PC-3 (cell line): ENCODE results near the gene ACVRL1. TPM values are rescaled to one million over a fixed set of nuclear protein-coding genes. Genes with fewer than 3 reads are reported as not detected.

ENCODE experiments used
- ATAC-seq: fragments of 200-7000 bp; cut with Tn5 transposase; 2 replicates; pipeline ENCODE4 v1.9.1; 2020; ENCODE audit warnings: mild to moderate bottlenecking, moderate library complexity
- BruUV-seq: library from RNA; stranded (reverse); fragments of 400-500 nt; replicated peaks from 2 replicates; lab custom pipeline; 2021; lab: Mats Ljungman, UMichigan
- CTCF ChIA-PET: fragments of 300-600 bp; sonication (Branson Sonifier 250); formaldehyde crosslinking; loops from one replicate; lab custom pipeline; 2022; ENCODE audit warnings: antibody characterized with exemption; lab: Charles Lee
- POLR2A ChIA-PET: fragments of 300-600 bp; sonication (Branson Sonifier 250); formaldehyde crosslinking; loops from one replicate; lab custom pipeline; 2022; ENCODE audit warnings: antibody characterized with exemption; ENCODE audit not compliant: unreplicated experiment; lab: Charles Lee
- DNase-seq: peaks from one replicate; pipeline ENCODE4 v3.0.0-alpha.2; 2015
- H2AFZ ChIP-seq: fragments of 300-600 bp; sonication (generic); 2 replicates; pipeline ENCODE4 v1.6.0; 2016; ENCODE audit warnings: antibody characterized with exemption, low read length
- H3F3A ChIP-seq: fragments of 300-600 bp; sonication (generic); one replicate; pipeline ENCODE4 v1.6.0; 2017; ENCODE audit warnings: antibody characterized with exemption, low read length, control low read depth, mild to moderate bottlenecking; ENCODE audit not compliant: unreplicated experiment
- H3K27ac ChIP-seq: fragments of 300-600 bp; sonication (generic); 2 replicates; pipeline ENCODE4 v1.5.1; 2016; ENCODE audit warnings: mild to moderate bottlenecking, low read length
- H3K27me3 ChIP-seq: fragments of 300-600 bp; sonication (generic); 2 replicates; pipeline ENCODE4 v1.6.1; 2016; ENCODE audit warnings: low read length, mixed read lengths
- H3K36me3 ChIP-seq: fragments of 300-600 bp; sonication (generic); 2 replicates; pipeline ENCODE4 v1.6.1; 2016; ENCODE audit warnings: low read depth, mixed run types, low read length, mixed read lengths
- H3K4me1 ChIP-seq: fragments of 300-600 bp; sonication (generic); 2 replicates; pipeline ENCODE4 v1.5.1; 2016; ENCODE audit warnings: low read length; ENCODE audit not compliant: insufficient read depth
- H3K4me2 ChIP-seq: fragments of 300-600 bp; sonication (generic); 2 replicates; pipeline ENCODE4 v1.6.0; 2016; ENCODE audit warnings: low read length
- H3K4me3 ChIP-seq: fragments of 300-600 bp; sonication (generic); 2 replicates; pipeline ENCODE4 v1.5.1; 2016; ENCODE audit warnings: mild to moderate bottlenecking, low read length, mixed read lengths
- H3K79me2 ChIP-seq: fragments of 300-600 bp; sonication (generic); 2 replicates; pipeline ENCODE4 v1.6.1; 2017; ENCODE audit warnings: low read length, mixed read lengths
- H3K9ac ChIP-seq: fragments of 300-600 bp; sonication (generic); 2 replicates; pipeline ENCODE4 v1.6.0; 2016; ENCODE audit warnings: mild to moderate bottlenecking, low read length
- H3K9me2 ChIP-seq: fragments of 300-600 bp; sonication (generic); replicated peaks from 2 replicates; pipeline ENCODE4 v1.6.1; 2016; ENCODE audit warnings: mixed run types, low read length, mixed read lengths
- H3K9me3 ChIP-seq: fragments of 300-600 bp; sonication (generic); 2 replicates; pipeline ENCODE4 v1.6.1; 2016; ENCODE audit warnings: low read length, mixed read lengths
- H4K20me1 ChIP-seq: fragments of 300-600 bp; sonication (generic); 2 replicates; pipeline ENCODE4 v1.6.1; 2016; ENCODE audit warnings: low read length, mixed read lengths
- CTCF ChIP-seq: fragments of 300-600 bp; sonication (generic); conservative IDR thresholded peaks from 2 replicates; pipeline ENCODE4 v1.5.1; 2017; ENCODE audit warnings: antibody characterized with exemption, low read depth, mild to moderate bottlenecking, low read length
- EZH2 ChIP-seq: fragments of 300-600 bp; sonication (generic); IDR thresholded peaks from one replicate; pipeline ENCODE4 v1.6.1; 2017; ENCODE audit warnings: antibody characterized with exemption, mild to moderate bottlenecking, low read length; ENCODE audit not compliant: unreplicated experiment
- EZH2phosphoT487 ChIP-seq: fragments of 300-600 bp; sonication (generic); IDR thresholded peaks from 2 replicates; pipeline ENCODE4 v1.6.1; 2018; ENCODE audit warnings: mild to moderate bottlenecking, antibody characterized with exemption, low read length, borderline replicate concordance
- intact Hi-C: fragments of 100-400 bp; cut with micrococcal nuclease; formaldehyde crosslinking; loops from 2 replicates; pipeline ENCODE4 v1.9.0; 2023
- total RNA-seq: library from RNA; depleted of rRNA; stranded (reverse); fragments of >200 nt; gene quantifications from 2 replicates; pipeline ENCODE4 v1.2.3, GENCODE V29; 2014

ACVRL1 gene
- total RNA-seq, 1 experiment from 2014 or later = not detected

- H4K20me1 ChIP-seq = no peaks in the 10 kb centered on the region
- CTCF ChIA-PET = no interaction called here
- no TSS peak for BruUV-seq
- ATAC-seq (no peak), DNase-seq (no peak)
- H2AFZ ChIP-seq = no peak overlapping the region
- H3K36me3 ChIP-seq = no peaks in the 10 kb centered on the region
- H3K79me2 ChIP-seq = peaks cover 27% of the 10 kb centered on the region
- H3K9me3 ChIP-seq = peaks cover 10% of the 10 kb centered on the region; the same call in 1 of the 2 replicates
- no peak overlapping the region for H3K4me3 ChIP-seq
- H3K4me2 ChIP-seq = no peak overlapping the region
- no peak overlapping the region for H3K9ac ChIP-seq
- POLR2A ChIA-PET = no interaction called here
- no peaks in the 10 kb centered on the region for H3K27me3 ChIP-seq
- no peaks in the 10 kb centered on the region for H3F3A ChIP-seq
- H3K9me2 ChIP-seq = no peaks in the 10 kb centered on the region
- peaks cover 23% of the 10 kb centered on the region for H3K4me1 ChIP-seq
- intact Hi-C loops = no loop called here
- H3K27ac ChIP-seq = no peak overlapping the region
- TF ChIP-seq EZH2phosphoT487 = no peak
- TF ChIP-seq CTCF = no peak
- TF ChIP-seq EZH2 = no peak
These were observed 42.2 kb downstream of the ACVRL1 start for GRCh38 chr12:51949342-51950030.

GRCh38 chr12:51950682-51951198, 43.4 kb downstream of the ACVRL1 start:
- Histone ChIP-seq H3K27ac (no peak overlapping the region), H4K20me1 (no peaks in the 10 kb centered on the region), H2AFZ (peak overlapping the region; percentile 88), H3K9me2 (no peaks in the 10 kb centered on the region), H3K79me2 (peaks cover 40% of the 10 kb centered on the region), H3K36me3 (no peaks in the 10 kb centered on the region), H3K9me3 (no peaks in the 10 kb centered on the region), H3K4me3 (peak overlapping the region; percentile 70), H3F3A (no peaks in the 10 kb centered on the region), H3K27me3 (no peaks in the 10 kb centered on the region), H3K9ac (peak overlapping the region; percentile 17; the same call in 1 of the 2 replicates), H3K4me1 (peaks cover 35% of the 10 kb centered on the region), H3K4me2 (peak overlapping the region; percentile 87)
- DNase-seq = no peak
- ChIA-PET POLR2A (interaction anchor here (0.6 kb wide), 1 partner anchor 43 kb away, joined by 3 read pairs; no protein-coding TSS in a partner anchor), CTCF (no interaction called here)
- BruUV-seq = no TSS peak
- intact Hi-C loops = no loop called here
- TF ChIP-seq CTCF (no peak), EZH2phosphoT487 (no peak), EZH2 (no peak)
- no peak; the same call in 1 of the 2 replicates for ATAC-seq
